GM18498 (cell line): ENCODE measurements around the gene ABHD12B.

Source experiments
- ATAC-seq: cut with Tn5 transposase; IDR thresholded peaks from one replicate; pipeline ENCODE4 v1.9.1; 2021; ENCODE audit warnings: mild to moderate bottlenecking, moderate library complexity; ENCODE audit not compliant: unreplicated experiment

The ABHD12B gene

GRCh38 chr14:50837850-50838470 lies 33.9 kb upstream of the ABHD12B start:
- no peak for ATAC-seq

GRCh38 chr14:50839048-50839447 lies 32.8 kb upstream of the ABHD12B start:
- peak; percentile 73 for ATAC-seq

- no peak for ATAC-seq
These were observed 32.2 kb upstream of the ABHD12B start for GRCh38 chr14:50839691-50840090.

GRCh38 chr14:50844391-50844790 lies 27.5 kb upstream of the ABHD12B start:
- ATAC-seq: no peak

- ATAC-seq: no peak
These were observed 26.7 kb upstream of the ABHD12B start for GRCh38 chr14:50845166-50845565.

GRCh38 chr14:50846226-50846880 lies 25.5 kb upstream of the ABHD12B start:
- ATAC-seq: no peak

GRCh38 chr14:50853891-50854290 lies 18.0 kb upstream of the ABHD12B start:
- ATAC-seq: no peak

- ATAC-seq: no peak
These were observed 17.3 kb upstream of the ABHD12B start for GRCh38 chr14:50854521-50854920.

GRCh38 chr14:50855558-50855957 lies 16.3 kb upstream of the ABHD12B start:
- ATAC-seq: no peak

- no peak for ATAC-seq
These were observed 15.2 kb upstream of the ABHD12B start for GRCh38 chr14:50856660-50857059.

GRCh38 chr14:50859296-50859624 lies 12.6 kb upstream of the ABHD12B start:
- peak; percentile 3 for ATAC-seq

GRCh38 chr14:50860478-50861086 lies 11.3 kb upstream of the ABHD12B start:
- ATAC-seq: no peak

- ATAC-seq: no peak
These were observed 9.8 kb upstream of the ABHD12B start for GRCh38 chr14:50862036-50862570.

- no peak for ATAC-seq
These were observed 7.6 kb upstream of the ABHD12B start for GRCh38 chr14:50864237-50864636.

GRCh38 chr14:50864946-50865345 lies 6.9 kb upstream of the ABHD12B start:
- no peak for ATAC-seq

GRCh38 chr14:50865391-50866076 lies 6.3 kb upstream of the ABHD12B start:
- no peak for ATAC-seq

- ATAC-seq: no peak
These were observed 625 bp upstream of the ABHD12B start for GRCh38 chr14:50871228-50871627.

- no peak for ATAC-seq
These were observed 2.9 kb downstream of the ABHD12B start for GRCh38 chr14:50874757-50875156.

GRCh38 chr14:50875359-50876070 lies 3.7 kb downstream of the ABHD12B start:
- ATAC-seq: peak; percentile 87

- ATAC-seq: no peak
These were observed 11.3 kb downstream of the ABHD12B start for GRCh38 chr14:50882932-50883826.
